Measurements from ENCODE around the gene AREL1. TPM values are rescaled to one million over a fixed set of nuclear protein-coding genes. Genes with fewer than 3 reads are reported as not detected.

Gene AREL1, protein sequence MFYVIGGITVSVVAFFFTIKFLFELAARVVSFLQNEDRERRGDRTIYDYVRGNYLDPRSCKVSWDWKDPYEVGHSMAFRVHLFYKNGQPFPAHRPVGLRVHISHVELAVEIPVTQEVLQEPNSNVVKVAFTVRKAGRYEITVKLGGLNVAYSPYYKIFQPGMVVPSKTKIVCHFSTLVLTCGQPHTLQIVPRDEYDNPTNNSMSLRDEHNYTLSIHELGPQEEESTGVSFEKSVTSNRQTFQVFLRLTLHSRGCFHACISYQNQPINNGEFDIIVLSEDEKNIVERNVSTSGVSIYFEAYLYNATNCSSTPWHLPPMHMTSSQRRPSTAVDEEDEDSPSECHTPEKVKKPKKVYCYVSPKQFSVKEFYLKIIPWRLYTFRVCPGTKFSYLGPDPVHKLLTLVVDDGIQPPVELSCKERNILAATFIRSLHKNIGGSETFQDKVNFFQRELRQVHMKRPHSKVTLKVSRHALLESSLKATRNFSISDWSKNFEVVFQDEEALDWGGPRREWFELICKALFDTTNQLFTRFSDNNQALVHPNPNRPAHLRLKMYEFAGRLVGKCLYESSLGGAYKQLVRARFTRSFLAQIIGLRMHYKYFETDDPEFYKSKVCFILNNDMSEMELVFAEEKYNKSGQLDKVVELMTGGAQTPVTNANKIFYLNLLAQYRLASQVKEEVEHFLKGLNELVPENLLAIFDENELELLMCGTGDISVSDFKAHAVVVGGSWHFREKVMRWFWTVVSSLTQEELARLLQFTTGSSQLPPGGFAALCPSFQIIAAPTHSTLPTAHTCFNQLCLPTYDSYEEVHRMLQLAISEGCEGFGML
- 24.4 and 24.8 TPM in 2 replicates for total RNA-seq

DNA sequence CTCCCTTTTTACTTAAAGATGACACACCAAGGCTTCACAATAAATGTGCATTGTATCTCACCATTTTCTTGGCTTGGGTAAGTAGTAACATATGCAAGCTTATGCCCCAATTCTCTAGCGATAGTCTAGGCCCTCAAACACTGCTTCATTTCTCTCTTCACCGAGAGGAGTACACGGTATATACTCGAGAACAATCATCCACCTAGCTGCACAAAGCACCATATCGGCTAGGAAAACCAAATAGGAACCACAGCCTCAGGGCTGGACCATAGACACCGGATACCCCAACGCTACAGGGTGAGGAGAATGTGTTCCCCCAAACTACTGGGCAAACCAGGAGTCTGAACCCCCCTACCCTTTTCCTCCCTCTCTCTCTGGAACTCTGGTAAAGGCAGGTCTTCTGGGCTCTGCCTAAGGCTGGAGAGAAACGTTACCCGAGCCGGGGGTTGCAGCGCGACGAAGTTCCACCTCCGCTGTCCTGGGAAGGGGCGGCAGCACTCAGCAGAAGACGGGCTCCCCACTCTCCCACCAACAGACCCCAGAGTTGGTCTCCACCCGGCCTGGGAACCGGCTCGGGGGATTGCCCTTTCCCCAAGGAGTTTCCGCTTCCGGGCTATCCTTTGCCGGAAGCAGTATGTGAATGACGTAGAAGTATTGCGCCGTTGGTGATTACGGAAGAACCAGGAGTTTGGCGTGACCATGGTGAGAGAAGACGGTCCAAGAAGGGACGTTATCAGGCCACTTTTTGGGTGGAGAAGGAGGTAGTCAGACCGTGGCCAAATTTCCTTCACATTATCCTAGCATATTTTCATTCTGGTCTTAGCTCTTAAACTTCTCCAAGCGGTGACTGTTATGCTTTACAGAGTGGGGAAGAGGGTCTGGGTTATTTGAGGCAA lies at the start of gene AREL1, which contains the start of gene FCF1:
AREL1 (minus strand) TSS at position 582 of the 896 bp plus-strand sequence. CDS start 27,465 bp downstream, outside the sequence.
FCF1 (plus strand) TSS at position 646 of the 896 bp plus-strand sequence; CDS start at position 700, 54 bp downstream.

DNA sequence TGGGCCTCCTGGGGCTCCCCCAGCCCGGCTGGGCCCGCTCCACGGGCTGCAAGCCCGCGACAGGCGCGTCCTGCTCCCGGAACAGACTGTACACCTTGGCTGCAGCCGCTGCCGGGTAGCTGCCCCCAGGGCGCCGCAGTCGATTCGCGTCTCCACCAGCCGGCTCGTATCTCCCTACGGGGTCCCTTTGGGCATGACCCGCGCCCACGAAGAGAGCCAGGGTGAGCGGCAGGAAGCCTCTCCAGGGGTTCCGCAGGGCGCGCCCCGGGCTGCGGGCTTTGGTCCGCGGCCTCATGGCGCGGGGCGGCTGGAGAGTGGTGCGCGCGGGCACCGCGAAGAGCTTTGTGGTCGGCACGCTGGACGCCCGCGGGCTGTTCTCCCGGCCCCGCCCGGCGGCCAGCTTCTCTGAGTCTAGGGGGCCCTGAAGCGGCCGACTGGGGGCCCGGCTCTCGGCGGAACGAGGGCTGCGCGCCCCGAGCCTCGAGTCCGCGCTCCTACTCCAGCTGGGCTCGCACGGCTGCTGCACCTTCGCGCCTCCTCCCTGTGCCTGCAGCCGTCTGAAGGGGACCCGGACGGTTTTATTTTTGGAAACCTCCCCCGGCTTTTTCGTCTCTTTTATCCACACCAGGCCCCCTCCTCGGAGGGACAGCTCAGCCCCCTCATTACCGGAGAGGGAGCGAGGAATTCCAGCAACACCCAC lies 101.1 kb downstream of the AREL1 start, which contains the start of gene LTBP2:
LTBP2 (minus strand) TSS at position 588 of the 700 bp plus-strand sequence; CDS start at position 295, 293 bp downstream.

Other genes starting within 250 kb of the AREL1 start
- gene NPC2, start 219.8 kb downstream of the AREL1 start, total RNA-seq: 325 and 369 TPM in 2 replicates
- 9.0 and 30.7 TPM in 2 replicates for gene ISCA2, start 219.3 kb downstream of the AREL1 start, total RNA-seq
- gene LTBP2, start 100.8 kb downstream of the AREL1 start, total RNA-seq: 21.2 and 28.1 TPM in 2 replicates
- 28.8 and 34.9 TPM in 2 replicates for gene FCF1, start 64 bp upstream of the AREL1 start, total RNA-seq
- gene YLPM1, start 50.2 kb upstream of the AREL1 start, total RNA-seq: 16.8 and 21.9 TPM in 2 replicates
- gene PROX2, start 163.1 kb upstream of the AREL1 start, total RNA-seq: not detected in 2 replicates
- 46.6 and 60.2 TPM in 2 replicates for gene DLST, start 168.8 kb upstream of the AREL1 start, total RNA-seq
- 1.6 and 1.8 TPM in 2 replicates for gene RPS6KL1, start 210.2 kb upstream of the AREL1 start, total RNA-seq
- 51.8 and 57.1 TPM in 2 replicates for gene PGF, start 242.5 kb upstream of the AREL1 start, total RNA-seq